Coronary artery (tissue), 2 donors: ENCODE measurements around the gene GJC1.

Experiments used
- DNase-seq: peaks from one replicate; pipeline ENCODE4 v3.0.0-alpha.2; 2017; ENCODE audit warnings: low spot score
- H3K27ac ChIP-seq, 2 donors: fragments of 200-600 bp; sonication (generic); one replicate each; pipeline ENCODE4 v1.5.1; 2016 to 2019
- H3K4me3 ChIP-seq: fragments of 200-600 bp; sonication (generic); 2 replicates; pipeline ENCODE4 v1.5.1; 2016; ENCODE audit warnings: mild to moderate bottlenecking, moderate library complexity
- TF ChIP-seq, protein P1 (sequence below): fragments of 200-600 bp; sonication (generic); IDR thresholded peaks from one replicate; pipeline ENCODE4 v1.5.1; 2019; ENCODE audit warnings: antibody characterized with exemption

GJC1 gene

DNA sequence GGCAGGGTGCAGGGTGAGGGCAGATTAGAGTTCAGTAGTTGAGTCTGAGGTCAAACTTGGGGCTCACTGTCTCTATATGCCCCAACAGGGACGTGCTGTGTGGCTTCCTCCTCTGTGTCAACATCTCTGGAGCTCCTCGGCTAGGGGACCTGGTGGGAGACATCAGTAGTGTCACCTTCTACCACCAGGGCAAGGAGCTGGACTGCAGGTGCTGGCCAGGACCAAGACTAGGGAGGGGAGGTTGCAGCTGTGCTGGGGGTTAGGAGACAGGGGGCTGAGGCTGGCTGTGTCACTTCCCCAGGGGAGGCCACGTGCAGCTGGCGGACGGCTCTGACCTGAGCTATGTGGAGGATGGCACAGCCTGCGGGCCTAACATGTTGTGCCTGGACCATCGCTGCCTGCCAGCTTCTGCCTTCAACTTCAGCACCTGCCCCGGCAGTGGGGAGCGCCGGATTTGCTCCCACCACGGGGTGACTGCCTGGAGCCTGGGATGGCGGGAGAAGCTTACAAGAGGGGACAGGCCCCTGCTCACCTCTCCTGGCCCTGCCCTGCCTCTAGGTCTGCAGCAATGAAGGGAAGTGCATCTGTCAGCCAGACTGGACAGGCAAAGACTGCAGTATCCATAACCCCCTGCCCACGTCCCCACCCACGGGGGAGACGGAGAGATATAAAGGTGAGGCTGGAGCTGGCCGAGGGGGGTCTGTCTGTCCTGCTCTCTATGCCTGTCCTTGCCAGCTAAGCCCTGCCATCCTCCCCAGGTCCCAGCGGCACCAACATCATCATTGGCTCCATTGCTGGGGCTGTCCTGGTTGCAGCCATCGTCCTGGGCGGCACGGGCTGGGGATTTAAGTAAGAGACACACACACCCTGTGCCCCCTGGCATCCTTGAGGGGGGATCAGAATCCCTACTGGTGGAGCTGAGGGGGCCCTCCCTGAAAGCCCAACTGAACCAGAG lies 52.4 kb downstream of the GJC1 start:
- DNase-seq = no peak
- Histone ChIP-seq H3K4me3 (no peak overlapping the region), H3K27ac (no peak overlapping the region)
- TF ChIP-seq, protein P1, sequence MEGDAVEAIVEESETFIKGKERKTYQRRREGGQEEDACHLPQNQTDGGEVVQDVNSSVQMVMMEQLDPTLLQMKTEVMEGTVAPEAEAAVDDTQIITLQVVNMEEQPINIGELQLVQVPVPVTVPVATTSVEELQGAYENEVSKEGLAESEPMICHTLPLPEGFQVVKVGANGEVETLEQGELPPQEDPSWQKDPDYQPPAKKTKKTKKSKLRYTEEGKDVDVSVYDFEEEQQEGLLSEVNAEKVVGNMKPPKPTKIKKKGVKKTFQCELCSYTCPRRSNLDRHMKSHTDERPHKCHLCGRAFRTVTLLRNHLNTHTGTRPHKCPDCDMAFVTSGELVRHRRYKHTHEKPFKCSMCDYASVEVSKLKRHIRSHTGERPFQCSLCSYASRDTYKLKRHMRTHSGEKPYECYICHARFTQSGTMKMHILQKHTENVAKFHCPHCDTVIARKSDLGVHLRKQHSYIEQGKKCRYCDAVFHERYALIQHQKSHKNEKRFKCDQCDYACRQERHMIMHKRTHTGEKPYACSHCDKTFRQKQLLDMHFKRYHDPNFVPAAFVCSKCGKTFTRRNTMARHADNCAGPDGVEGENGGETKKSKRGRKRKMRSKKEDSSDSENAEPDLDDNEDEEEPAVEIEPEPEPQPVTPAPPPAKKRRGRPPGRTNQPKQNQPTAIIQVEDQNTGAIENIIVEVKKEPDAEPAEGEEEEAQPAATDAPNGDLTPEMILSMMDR = no peak

DNA sequence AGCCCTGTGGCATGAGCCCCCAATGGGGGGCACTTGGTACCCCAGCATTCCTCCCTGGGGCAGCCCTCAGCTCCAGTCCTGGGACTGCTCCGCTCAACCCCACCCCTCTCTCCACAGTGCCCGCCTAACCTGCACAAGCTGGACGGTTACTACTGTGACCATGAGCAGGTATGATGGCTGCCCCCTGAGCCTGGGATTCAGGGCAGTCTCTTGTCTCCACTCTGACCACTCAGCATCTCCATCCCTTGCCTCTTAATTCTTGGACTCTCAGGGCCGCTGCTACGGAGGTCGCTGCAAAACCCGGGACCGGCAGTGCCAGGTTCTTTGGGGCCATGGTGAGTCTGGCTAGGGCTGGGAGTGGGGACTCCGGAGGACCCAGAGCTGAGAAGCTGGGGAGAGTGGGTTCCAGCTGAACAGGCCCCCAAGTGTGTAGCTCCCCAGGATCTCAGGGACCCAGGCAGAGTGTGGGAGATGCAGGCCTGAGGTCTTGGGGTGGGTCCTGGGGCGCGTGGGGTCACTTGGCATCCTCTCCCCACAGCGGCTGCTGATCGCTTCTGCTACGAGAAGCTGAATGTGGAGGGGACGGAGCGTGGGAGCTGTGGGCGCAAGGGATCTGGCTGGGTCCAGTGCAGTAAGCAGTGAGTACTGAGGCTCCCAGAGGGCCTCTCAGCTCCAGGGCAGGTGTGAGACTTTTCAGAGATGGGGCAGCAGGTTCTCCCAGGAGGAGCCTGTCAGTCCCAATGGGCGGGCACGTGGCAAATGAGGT lies 53.3 kb downstream of the GJC1 start:
- TF ChIP-seq, protein P1 = no peak
- Histone ChIP-seq H3K4me3 (peak overlapping the region; percentile 77), H3K27ac (no peak overlapping the region)
- no peak for DNase-seq

DNA sequence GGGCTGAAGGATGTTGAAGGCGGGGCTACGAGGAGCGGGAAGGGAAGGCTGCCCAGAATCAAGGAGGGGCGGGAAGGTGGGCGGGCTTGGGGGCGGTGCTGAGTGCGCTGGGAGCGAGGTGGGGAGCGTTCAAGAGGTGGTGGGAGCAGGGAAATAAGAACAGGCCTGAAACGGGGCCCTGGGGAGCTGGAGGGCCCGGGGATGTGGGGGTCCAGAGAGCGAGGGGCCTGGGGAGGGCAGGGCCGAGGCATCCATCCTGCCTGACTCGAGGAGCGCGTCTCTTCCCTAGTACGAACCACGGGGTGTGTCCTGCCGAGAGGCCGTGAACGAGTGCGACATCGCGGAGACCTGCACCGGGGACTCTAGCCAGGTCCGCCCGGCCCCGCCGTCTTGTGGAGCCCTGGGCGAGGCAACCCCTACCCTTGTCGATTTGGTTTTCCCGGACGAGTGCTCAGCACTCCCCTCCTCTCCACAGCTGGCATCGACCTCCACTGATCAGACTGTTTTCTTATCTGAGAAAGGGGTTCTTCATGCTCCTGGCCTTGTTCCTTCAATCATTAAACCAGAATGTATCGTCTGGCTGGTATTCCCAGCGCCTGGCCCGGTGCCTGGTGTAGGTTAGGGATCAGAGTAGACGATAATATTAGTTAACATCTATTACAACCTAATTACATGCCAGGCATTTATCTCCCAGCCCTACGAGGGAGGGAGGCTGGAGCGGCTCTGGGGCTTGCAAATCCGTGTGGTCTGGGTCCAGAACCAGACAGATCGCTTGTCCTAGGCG lies 54.1 kb downstream of the GJC1 start:
- Histone ChIP-seq H3K4me3 (peak overlapping the region; percentile 77), H3K27ac (peak overlapping the region; percentile 68 to 78)
- DNase-seq = no peak
- TF ChIP-seq, protein P1 = no peak

DNA sequence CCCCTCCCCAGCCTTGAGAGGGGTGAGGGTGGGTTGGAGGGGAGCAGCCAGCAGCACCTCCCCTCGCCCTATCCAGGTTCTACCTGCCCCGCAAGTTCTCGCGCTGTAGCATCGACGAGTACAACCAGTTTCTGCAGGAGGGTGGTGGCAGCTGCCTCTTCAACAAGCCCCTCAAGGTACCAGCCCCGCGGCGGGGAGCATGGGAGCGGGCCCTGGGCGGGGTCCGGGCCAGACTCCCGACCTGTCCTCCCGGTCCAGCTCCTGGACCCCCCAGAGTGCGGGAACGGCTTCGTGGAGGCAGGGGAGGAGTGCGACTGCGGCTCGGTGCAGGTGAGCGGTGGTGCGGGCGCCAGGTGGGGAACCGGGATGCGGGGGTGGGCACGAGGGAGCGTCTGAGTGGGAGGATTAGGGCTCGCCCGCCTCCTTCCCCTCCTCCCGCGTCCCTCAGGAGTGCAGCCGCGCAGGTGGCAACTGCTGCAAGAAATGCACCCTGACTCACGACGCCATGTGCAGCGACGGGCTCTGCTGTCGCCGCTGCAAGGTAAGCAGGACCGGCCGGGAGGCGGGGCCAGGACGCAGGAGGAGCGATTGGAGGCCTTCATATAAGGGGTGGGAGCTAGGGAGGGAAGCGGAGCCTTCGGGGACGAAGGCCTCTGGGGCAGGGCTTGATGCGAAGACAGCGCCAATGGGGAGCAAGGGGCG lies 54.8 kb downstream of the GJC1 start:
- Histone ChIP-seq H3K4me3 (peak overlapping the region; percentile 77), H3K27ac (peak overlapping the region in 1 of 2 donors; percentile 3)
- DNase-seq = peak; percentile 96
- TF ChIP-seq, protein P1 = no peak

DNA sequence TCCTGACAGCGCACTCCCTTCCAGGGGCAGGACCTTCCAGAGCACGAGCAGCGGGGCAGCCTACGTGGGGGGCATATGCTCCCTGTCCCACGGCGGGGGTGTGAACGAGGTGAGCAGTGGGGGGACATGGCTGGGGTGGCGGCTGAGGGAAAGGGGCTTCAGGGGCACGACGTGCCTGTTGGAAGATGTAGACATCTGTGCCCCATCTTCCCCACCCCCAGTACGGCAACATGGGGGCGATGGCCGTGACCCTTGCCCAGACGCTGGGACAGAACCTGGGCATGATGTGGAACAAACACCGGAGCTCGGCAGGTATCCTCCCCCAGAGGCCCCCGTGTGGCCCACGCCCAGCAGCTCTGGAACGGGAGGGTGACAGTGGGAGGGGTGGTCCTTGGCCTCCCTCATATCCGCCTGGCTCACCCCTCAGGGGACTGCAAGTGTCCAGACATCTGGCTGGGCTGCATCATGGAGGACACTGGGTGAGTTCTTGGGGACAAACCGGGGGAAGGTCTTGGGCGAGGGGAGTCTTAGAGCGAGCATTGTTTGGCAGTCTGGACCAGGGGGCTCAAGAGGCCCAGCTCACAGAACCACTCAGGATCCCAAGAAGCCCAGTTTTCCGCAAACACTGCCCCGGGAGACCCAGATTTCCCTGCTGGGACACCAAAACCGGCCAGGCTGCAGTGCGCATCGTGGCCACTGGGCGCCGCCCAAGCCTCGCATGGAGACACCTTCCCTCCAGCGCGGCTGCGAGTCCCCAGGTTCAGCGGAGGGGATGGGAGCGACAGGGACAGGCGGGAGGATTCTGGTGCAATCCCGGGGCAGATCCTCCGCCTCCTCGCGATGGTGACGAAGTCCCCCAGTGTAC lies 55.6 kb downstream of the GJC1 start:
- peak overlapping the region in 1 of 2 donors; percentile 3 for H3K27ac ChIP-seq
- TF ChIP-seq, protein P1 = peak; percentile 95
- H3K4me3 ChIP-seq = peak overlapping the region; percentile 77
- peak; percentile 86 for DNase-seq
